GM12865 (cell line): ENCODE results near the gene RNF144B.

Experiments
- DNase-seq: peaks from one replicate; pipeline ENCODE4 v3.0.0; 2010; ENCODE audit warnings: low read depth
- H3K4me3 ChIP-seq: 2 replicates; pipeline ENCODE4 v1.5.1; 2011; ENCODE audit warnings: mild to moderate bottlenecking, low read depth, low read length, control low read depth
- CTCF ChIP-seq: IDR thresholded peaks from 2 replicates; pipeline ENCODE4 v1.5.1; 2011; ENCODE audit warnings: low read length, control low read depth, low read depth, inconsistent platforms; ENCODE audit not compliant: insufficient read depth; ENCODE audit errors: missing control alignments

Gene RNF144B

GRCh38 chr6:18465410-18466154 is 78.4 kb downstream of the RNF144B start:
- DNase-seq = no peak
- no peak for TF ChIP-seq CTCF
- no peak overlapping the region for H3K4me3 ChIP-seq

GRCh38 chr6:18467741-18468502 is 80.8 kb downstream of the RNF144B start:
- TF ChIP-seq CTCF = no peak
- no peak for DNase-seq
- no peak overlapping the region for H3K4me3 ChIP-seq

- DNase-seq = no peak
- no peak for TF ChIP-seq CTCF
- H3K4me3 ChIP-seq = no peak overlapping the region
Observed at GRCh38 chr6:18468503-18468843, 81.3 kb downstream of the RNF144B start.

GRCh38 chr6:18469536-18469935 is 82.4 kb downstream of the RNF144B start:
- no peak overlapping the region for H3K4me3 ChIP-seq
- TF ChIP-seq CTCF = no peak
- DNase-seq = no peak

- TF ChIP-seq CTCF = no peak
- H3K4me3 ChIP-seq = no peak overlapping the region
- no peak for DNase-seq
Observed at GRCh38 chr6:18471232-18471964, 84.2 kb downstream of the RNF144B start.

- no peak for TF ChIP-seq CTCF
- no peak for DNase-seq
- H3K4me3 ChIP-seq = no peak overlapping the region
Observed at GRCh38 chr6:18472941-18473340, 85.8 kb downstream of the RNF144B start.
